GM04503 (cell line): ENCODE data around the gene CDH3.

Experiments
- DNase-seq: peaks from one replicate; pipeline ENCODE4 v3.0.0-alpha.2; 2012; ENCODE audit warnings: low read depth

CDH3 gene

DNA sequence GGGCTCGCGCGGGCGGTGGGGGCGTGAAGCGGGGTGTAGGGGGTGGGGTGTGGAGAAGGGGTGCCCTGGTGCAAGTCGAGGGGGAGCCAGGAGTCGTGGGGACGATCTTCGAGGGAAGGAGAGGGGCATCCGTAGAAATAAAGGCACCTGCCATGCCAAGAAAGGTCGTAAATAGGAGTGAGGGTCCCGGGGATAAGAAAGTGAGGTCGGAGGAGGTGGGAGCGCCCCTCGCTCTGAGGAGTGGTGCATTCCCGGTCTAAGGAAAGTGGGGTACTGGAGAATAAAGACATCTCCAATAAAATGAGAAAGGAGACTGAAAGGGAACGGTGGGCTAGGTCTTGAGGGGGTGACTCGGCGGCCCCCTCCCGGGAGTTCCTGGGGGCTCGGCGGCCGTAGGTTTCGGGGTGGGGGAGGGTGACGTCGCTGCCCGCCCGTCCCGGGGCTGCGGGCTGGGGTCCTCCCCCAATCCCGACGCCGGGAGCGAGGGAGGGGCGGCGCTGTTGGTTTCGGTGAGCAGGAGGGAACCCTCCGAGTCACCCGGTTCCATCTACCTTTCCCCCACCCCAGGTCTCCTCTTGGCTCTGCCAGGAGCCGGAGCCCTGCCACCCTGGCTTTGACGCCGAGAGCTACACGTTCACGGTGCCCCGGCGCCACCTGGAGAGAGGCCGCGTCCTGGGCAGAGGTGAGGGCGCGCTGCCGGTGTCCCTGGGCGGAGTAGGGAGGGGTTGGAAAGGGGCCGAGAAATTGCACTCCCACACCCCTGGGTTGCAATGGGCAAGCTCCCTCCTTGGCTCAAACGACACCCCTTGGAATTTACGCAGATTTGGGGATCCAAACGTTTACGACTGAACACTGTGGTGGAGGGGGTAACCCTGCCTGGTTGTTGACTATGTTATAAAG, 92.9 kb downstream of the CDH3 start:
- no peak for DNase-seq

GRCh38 chr16:68739964-68740627, 95.0 kb downstream of the CDH3 start:
- no peak for DNase-seq

GRCh38 chr16:68740628-68741346, 95.7 kb downstream of the CDH3 start:
- no peak for DNase-seq

- no peak for DNase-seq
These were observed 98.6 kb downstream of the CDH3 start for GRCh38 chr16:68743664-68744063.

GRCh38 chr16:68744744-68745280, 99.7 kb downstream of the CDH3 start:
- no peak for DNase-seq

GRCh38 chr16:68746951-68747350, 101.8 kb downstream of the CDH3 start:
- no peak for DNase-seq

DNA sequence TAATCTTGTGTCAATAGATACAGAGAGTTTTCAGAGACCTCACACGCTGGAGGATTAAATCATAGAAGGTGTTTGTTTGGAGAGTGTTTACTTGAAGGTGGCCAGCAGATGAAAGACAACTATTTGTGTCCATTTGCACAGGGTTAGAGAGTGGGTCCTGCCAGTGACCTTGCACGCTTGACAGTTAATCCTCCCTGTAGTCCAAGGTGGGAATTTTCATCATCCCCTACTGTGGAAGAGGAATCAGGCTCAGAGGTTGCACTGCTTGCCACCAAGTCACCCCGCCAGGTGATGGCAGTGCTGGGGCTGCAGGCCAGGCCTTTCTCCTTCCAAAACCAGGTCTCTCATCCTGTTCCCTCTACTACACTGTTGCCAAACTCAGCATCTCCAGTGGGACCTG, 104.3 kb downstream of the CDH3 start:
- no peak for DNase-seq
